HCT116 (cell line): Measurements from ENCODE around the gene ESYT3. TPM values are rescaled to one million over a fixed set of nuclear protein-coding genes. Genes with fewer than 3 reads are reported as not detected.

ENCODE experiments used
- ATAC-seq: fragments of 200-7000 bp; cut with Tn5 transposase; 2 replicates; pipeline ENCODE4 v1.9.1; 2020; ENCODE audit warnings: mild to moderate bottlenecking, moderate library complexity
- BruUV-seq: library from RNA; stranded (reverse); fragments of 400-500 nt; replicated peaks from 2 replicates; lab custom pipeline; 2021; lab: Mats Ljungman, UMichigan
- CTCF ChIA-PET: fragments of 300-600 bp; sonication (Branson Sonifier 250); formaldehyde crosslinking; loops from one replicate; lab custom pipeline; 2021; ENCODE audit warnings: antibody characterized with exemption; lab: Charles Lee
- POLR2A ChIA-PET: fragments of 300-600, 350-600 bp; sonication (Branson Sonifier 250); formaldehyde crosslinking; loops from one replicate; lab custom pipeline; 2021; ENCODE audit warnings: antibody characterized with exemption; lab: Charles Lee
- RAD21 ChIA-PET, 2 experiments: fragments of 300-600 bp; sonication (Branson Sonifier 250); formaldehyde crosslinking; loops; one replicate each; lab custom pipeline; 2023; ENCODE audit warnings: low total read pairs in 2 of 2; ENCODE audit not compliant: uncharacterized antibody in 2 of 2, unreplicated experiment in 2 of 2, low non-redundant PET in 1 of 2; lab: Charles Lee
- DNase-seq: peaks from one replicate; pipeline ENCODE4 v3.0.0-alpha.2; 2010; ENCODE audit warnings: low read depth, low spot score
- H2AFZ ChIP-seq: fragments of 200-600 bp; shearing (Covaris generic), sonication (generic); 2 replicates; pipeline ENCODE4 v1.6.1; 2017; ENCODE audit warnings: low read depth, mixed run types, mixed read lengths, antibody characterized with exemption, low read length; ENCODE audit not compliant: poor library complexity, severe bottlenecking
- H3K27ac ChIP-seq: 2 replicates; pipeline ENCODE4 v1.5.1; 2012; ENCODE audit warnings: low read depth, low read length
- H3K27me3 ChIP-seq: fragments of 200-600 bp; sonication (generic); 2 replicates; pipeline ENCODE4 v1.6.1; 2016; ENCODE audit warnings: mixed run types, low read length, mixed read lengths; ENCODE audit not compliant: insufficient read depth
- H3K36me3 ChIP-seq, 2 experiments: fragments of 200-500 bp in 1 of 2; fragments of 200-600 bp in 1 of 2; sonication (Bioruptor generic) in 1 of 2; sonication (generic) in 1 of 2; 2 replicates each; pipeline versions ENCODE4 v1.5.1 to v1.6.1; 2014 to 2016; ENCODE audit warnings: low read length in 2 of 2, inconsistent platforms in 1 of 2, mixed read lengths in 1 of 2, mixed run types in 1 of 2; ENCODE audit not compliant: insufficient read depth in 2 of 2, control insufficient read depth in 1 of 2
- H3K4me1 ChIP-seq, 2 experiments: fragments of 200-600 bp in 1 of 2; sonication (generic) in 1 of 2; 2 replicates each; pipeline versions ENCODE4 v1.5.1 to v1.6.1; 2012 to 2017; ENCODE audit warnings: low read length in 2 of 2, inconsistent platforms in 1 of 2, mild to moderate bottlenecking in 1 of 2, mixed read lengths in 1 of 2, mixed run types in 1 of 2, moderate library complexity in 1 of 2; ENCODE audit not compliant: insufficient read depth in 2 of 2, control insufficient read depth in 1 of 2
- H3K4me2 ChIP-seq: fragments of 200-600 bp; sonication (generic); 2 replicates; pipeline ENCODE4 v1.6.1; 2017; ENCODE audit warnings: mixed run types, low read length, mixed read lengths
- H3K4me3 ChIP-seq, 2 experiments: fragments of 200-600 bp in 1 of 2; sonication (generic) in 1 of 2; replicated peaks in 1 of 2; 2 replicates each; pipeline ENCODE4 v1.5.1; 2011 to 2016; ENCODE audit warnings: low read length in 2 of 2, control low read depth in 1 of 2, low read depth in 1 of 2, mild to moderate bottlenecking in 1 of 2, mixed read lengths in 1 of 2, mixed run types in 1 of 2
- H3K79me2 ChIP-seq: fragments of 200-600 bp; sonication (generic); 2 replicates; pipeline ENCODE4 v1.6.1; 2017; ENCODE audit warnings: mild to moderate bottlenecking, mixed run types, low read length, moderate library complexity, mixed read lengths; ENCODE audit not compliant: insufficient read depth
- H3K9ac ChIP-seq: fragments of 200-600 bp; sonication (generic); 2 replicates; pipeline ENCODE4 v1.6.1; 2016; ENCODE audit warnings: low read length, mixed read lengths
- H3K9me2 ChIP-seq: fragments of 200-600 bp; sonication (generic), shearing (Covaris generic); 2 replicates; pipeline ENCODE4 v1.6.1; 2017; ENCODE audit warnings: mixed run types, mild to moderate bottlenecking, moderate library complexity; ENCODE audit not compliant: insufficient read depth
- H3K9me3 ChIP-seq, 2 experiments: fragments of 200-500 bp in 1 of 2; fragments of 200-600 bp in 1 of 2; sonication (Bioruptor generic) in 1 of 2; sonication (generic) in 1 of 2; 2 replicates each; pipeline ENCODE4 v1.6.1; 2014 to 2017; ENCODE audit warnings: low read length in 2 of 2, mixed read lengths in 2 of 2, inconsistent platforms in 1 of 2, low read depth in 1 of 2, mild to moderate bottlenecking in 1 of 2, mixed run types in 1 of 2, moderate library complexity in 1 of 2; ENCODE audit not compliant: control insufficient read depth in 1 of 2, insufficient read depth in 1 of 2
- H4K20me1 ChIP-seq: fragments of 200-600 bp; sonication (generic), shearing (Covaris generic); 2 replicates; pipeline ENCODE4 v1.6.1; 2017; ENCODE audit warnings: mixed run types, mild to moderate bottlenecking, moderate library complexity; ENCODE audit not compliant: insufficient read depth
- CBX3 ChIP-seq: IDR thresholded peaks from 2 replicates; pipeline ENCODE4 v1.6.1; 2012; ENCODE audit warnings: low read depth
- CEBPB ChIP-seq: IDR thresholded peaks from 2 replicates; pipeline ENCODE4 v1.6.1; 2012; ENCODE audit warnings: low read depth
- EGR1 ChIP-seq: IDR thresholded peaks from 2 replicates; pipeline ENCODE4 v1.6.1; 2012; ENCODE audit warnings: low read depth
- ELF1 ChIP-seq: IDR thresholded peaks from 2 replicates; pipeline ENCODE4 v1.6.1; 2012; ENCODE audit warnings: low read depth, borderline replicate concordance
- FOSL1 ChIP-seq: IDR thresholded peaks from 2 replicates; pipeline ENCODE4 v1.6.1; 2012; ENCODE audit warnings: low read depth
- POLR2A ChIP-seq: IDR thresholded peaks from 2 replicates; pipeline ENCODE4 v1.7.0; 2011; ENCODE audit warnings: borderline replicate concordance; ENCODE audit not compliant: insufficient read depth, insufficient read length; ENCODE audit errors: extremely low read depth
- POLR2AphosphoS5 ChIP-seq: IDR thresholded peaks from 2 replicates; pipeline ENCODE4 v1.6.1; 2011; ENCODE audit warnings: mild to moderate bottlenecking, low read depth, low read length, moderate library complexity
- RAD21 ChIP-seq: IDR thresholded peaks from 2 replicates; pipeline ENCODE4 v1.6.1; 2012; ENCODE audit warnings: low read depth, mild to moderate bottlenecking
- SIN3A ChIP-seq: IDR thresholded peaks from 2 replicates; pipeline ENCODE4 v1.6.1; 2012; ENCODE audit warnings: low read depth
- SRF ChIP-seq: IDR thresholded peaks from 2 replicates; pipeline ENCODE4 v1.6.1; 2012; ENCODE audit warnings: low read depth
- TCF7L2 ChIP-seq: IDR thresholded peaks from 2 replicates; pipeline ENCODE4 v1.7.0; 2011; ENCODE audit warnings: borderline replicate concordance, inconsistent platforms; ENCODE audit not compliant: insufficient read depth, insufficient read length; ENCODE audit errors: extremely low read depth
- ZBTB33 ChIP-seq: IDR thresholded peaks from 2 replicates; pipeline ENCODE4 v1.6.1; 2011; ENCODE audit warnings: mild to moderate bottlenecking, low read length, moderate library complexity; ENCODE audit not compliant: insufficient replicate concordance; ENCODE audit errors: extremely low read depth
- ZFX ChIP-seq: fragments of 450-650 bp; IDR thresholded peaks from 2 replicates; pipeline ENCODE4 v1.6.1; 2017
- intact Hi-C: fragments of 100-400 bp; cut with micrococcal nuclease; formaldehyde crosslinking; loops from 2 replicates; pipeline ENCODE4 v1.10.0; 2022
- total RNA-seq: library from RNA; stranded (reverse); gene quantifications from one replicate; pipeline ENCODE4 v1.2.1, GENCODE V29; 2021; ENCODE audit not compliant: unreplicated experiment
- TF ChIP-seq, protein P1 (sequence below): IDR thresholded peaks from 2 replicates; pipeline ENCODE4 v1.6.1; 2012
- TF ChIP-seq, protein P2 (sequence below), 3 experiments: fragments of 200-600 bp in 1 of 3; sonication (generic) in 1 of 3; IDR thresholded peaks in 2 of 3; conservative IDR thresholded peaks in 1 of 3; 2 replicates each; pipeline ENCODE4 v1.5.1; 2012 to 2017; ENCODE audit warnings: low read depth in 2 of 3, low read length in 2 of 3, antibody characterized with exemption in 1 of 3, borderline replicate concordance in 1 of 3, control low read depth in 1 of 3, mild to moderate bottlenecking in 1 of 3, mixed read lengths in 1 of 3, mixed run types in 1 of 3, moderate library complexity in 1 of 3; ENCODE audit not compliant: insufficient read depth in 1 of 3
- TF ChIP-seq, protein P3 (sequence below): IDR thresholded peaks from 2 replicates; pipeline ENCODE4 v1.6.1; 2012

ESYT3 gene
- total RNA-seq, 1 experiment from 2014 or later: 0.05 TPM

DNA sequence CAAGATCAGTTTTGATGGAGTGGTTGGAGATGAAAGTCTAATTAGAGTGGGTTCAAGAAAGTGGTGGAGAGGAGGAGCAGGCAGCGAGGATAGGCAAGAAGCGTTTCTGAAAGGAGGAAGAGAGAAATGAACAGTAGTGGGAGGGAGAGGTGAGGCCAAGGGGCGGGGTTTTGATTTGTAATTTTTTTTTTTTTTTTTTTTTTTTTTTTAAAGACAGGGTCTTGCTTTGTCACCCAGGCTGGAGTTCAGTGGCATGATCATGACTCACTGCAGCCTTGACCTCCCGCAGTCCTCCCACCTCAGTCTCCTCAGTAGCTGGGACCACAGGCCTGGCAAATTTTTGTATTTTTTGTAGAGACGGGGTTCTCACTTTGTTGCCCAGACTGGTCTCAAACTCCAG is 49.4 kb upstream of the ESYT3 start:
- Histone ChIP-seq H3K36me3 (no peaks in the 10 kb centered on the region), H3K27ac (no peak overlapping the region), H3K9ac (no peak overlapping the region), H2AFZ (no peak overlapping the region), H3K9me2 (no peaks in the 10 kb centered on the region), H3K9me3 (no peaks in the 10 kb centered on the region), H3K27me3 (no peaks in the 10 kb centered on the region), H3K4me2 (no peak overlapping the region), H4K20me1 (no peaks in the 10 kb centered on the region), H3K4me3 (no peak overlapping the region), H3K79me2 (no peaks in the 10 kb centered on the region), H3K4me1 (peaks cover 9 to 11% of the 10 kb centered on the region in 2 experiments)
- ChIA-PET RAD21 (no interaction called here), POLR2A (no interaction called here), CTCF (no interaction called here)
- ATAC-seq (no peak), DNase-seq (no peak)
- TF ChIP-seq, protein P1, sequence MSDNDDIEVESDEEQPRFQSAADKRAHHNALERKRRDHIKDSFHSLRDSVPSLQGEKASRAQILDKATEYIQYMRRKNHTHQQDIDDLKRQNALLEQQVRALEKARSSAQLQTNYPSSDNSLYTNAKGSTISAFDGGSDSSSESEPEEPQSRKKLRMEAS: no peak
- TF ChIP-seq SRF (no peak), POLR2AphosphoS5 (no peak), ZFX (no peak), CEBPB (no peak), RAD21 (no peak), EGR1 (no peak), CBX3 (no peak), FOSL1 (no peak), TCF7L2 (no peak), POLR2A (no peak), ELF1 (no peak), SIN3A (no peak), ZBTB33 (no peak)
- TF ChIP-seq, protein P2, sequence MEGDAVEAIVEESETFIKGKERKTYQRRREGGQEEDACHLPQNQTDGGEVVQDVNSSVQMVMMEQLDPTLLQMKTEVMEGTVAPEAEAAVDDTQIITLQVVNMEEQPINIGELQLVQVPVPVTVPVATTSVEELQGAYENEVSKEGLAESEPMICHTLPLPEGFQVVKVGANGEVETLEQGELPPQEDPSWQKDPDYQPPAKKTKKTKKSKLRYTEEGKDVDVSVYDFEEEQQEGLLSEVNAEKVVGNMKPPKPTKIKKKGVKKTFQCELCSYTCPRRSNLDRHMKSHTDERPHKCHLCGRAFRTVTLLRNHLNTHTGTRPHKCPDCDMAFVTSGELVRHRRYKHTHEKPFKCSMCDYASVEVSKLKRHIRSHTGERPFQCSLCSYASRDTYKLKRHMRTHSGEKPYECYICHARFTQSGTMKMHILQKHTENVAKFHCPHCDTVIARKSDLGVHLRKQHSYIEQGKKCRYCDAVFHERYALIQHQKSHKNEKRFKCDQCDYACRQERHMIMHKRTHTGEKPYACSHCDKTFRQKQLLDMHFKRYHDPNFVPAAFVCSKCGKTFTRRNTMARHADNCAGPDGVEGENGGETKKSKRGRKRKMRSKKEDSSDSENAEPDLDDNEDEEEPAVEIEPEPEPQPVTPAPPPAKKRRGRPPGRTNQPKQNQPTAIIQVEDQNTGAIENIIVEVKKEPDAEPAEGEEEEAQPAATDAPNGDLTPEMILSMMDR (IDR thresholded peaks at IDR 0.05 in 2 of 3, conservative IDR thresholded peaks at IDR 0.05 in 1 of 3; ENCODE audit: borderline replicate concordance in 1 of 3, insufficient read depth in 1 of 3, low read depth in 2 of 3, low read length in 2 of 3): no peak
- TF ChIP-seq, protein P3, sequence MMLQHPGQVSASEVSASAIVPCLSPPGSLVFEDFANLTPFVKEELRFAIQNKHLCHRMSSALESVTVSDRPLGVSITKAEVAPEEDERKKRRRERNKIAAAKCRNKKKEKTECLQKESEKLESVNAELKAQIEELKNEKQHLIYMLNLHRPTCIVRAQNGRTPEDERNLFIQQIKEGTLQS: no peak
- no TSS peak for BruUV-seq
- intact Hi-C loops: no loop called here
